ENCODE measurements around the gene TFF2.

Gene TFF2

DNA sequence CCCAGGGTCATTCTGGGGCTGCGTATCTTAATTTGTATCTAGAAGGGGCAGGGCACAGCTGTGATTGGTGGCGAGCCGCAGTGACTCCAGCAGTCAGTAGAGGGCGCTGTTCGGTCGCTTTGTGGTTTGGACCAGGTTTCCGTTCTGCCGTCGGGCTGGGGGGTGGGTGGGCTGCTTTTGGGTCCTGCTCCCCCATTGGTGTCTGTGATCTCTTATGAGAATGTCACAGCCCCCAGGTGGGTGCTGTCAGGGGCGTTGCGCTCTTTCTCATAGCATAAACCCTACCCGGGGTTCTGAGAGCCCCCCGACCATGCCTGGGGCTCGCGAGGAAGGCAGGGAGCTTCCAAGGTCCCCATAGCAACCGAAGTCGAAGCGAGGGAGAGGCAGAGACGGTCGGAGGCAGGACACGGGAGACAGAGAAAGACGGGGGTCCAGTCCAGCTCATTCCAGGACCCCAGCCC lies 41.0 kb downstream of the TFF2 start:
- no peak for TF ChIP-seq NFIC (IDR thresholded peaks at IDR 0.05)
- TF ChIP-seq, protein P1, sequence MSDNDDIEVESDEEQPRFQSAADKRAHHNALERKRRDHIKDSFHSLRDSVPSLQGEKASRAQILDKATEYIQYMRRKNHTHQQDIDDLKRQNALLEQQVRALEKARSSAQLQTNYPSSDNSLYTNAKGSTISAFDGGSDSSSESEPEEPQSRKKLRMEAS (IDR thresholded peaks at IDR 0.05), result no peak
- peak; percentile 84 for TF ChIP-seq RAD21 (IDR thresholded peaks at IDR 0.05; ENCODE audit: low read depth)

DNA sequence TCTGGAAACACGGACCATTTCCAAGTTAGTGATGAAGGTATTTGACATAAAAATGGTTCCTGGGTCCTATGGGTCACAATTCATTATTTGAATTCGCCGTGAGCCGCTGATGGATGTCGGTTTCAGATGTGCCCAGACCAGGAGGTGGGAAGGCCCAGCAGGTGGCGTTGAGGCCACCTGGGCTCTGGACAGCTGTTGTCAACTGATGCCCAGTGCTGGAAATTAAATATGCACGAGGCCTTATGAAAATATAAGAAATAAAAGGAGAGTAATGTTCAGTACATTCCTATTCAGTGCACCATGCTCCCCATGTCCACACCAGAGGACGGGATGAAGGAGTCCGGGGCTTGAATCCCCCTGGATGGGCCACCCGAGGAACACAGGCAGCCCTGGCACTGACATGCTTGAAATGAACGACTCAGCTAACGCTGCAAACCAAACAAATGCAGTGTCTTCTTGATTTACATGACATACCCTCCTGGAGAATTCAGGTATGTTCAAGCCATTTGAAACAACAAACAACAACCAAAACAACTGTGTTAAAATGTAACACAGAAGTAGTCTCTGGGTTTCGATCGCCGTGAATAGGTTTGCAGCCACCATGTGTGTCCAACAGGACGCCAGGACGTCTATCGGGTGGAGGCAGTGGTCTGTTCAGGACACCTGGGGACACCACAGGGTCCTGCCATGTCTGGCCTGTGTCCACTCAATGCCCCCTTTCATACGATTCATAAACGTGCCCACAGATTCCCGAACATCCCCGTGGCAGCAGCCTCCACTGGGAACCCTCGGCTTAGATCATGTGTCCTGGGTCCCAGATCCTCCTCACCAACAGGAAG lies 41.7 kb downstream of the TFF2 start:
- no peak for TF ChIP-seq NFIC (IDR thresholded peaks at IDR 0.05)
- TF ChIP-seq ZBTB7A (IDR thresholded peaks at IDR 0.05; ENCODE audit: low read depth), result no peak
- no peak for TF ChIP-seq TEAD4 (IDR thresholded peaks at IDR 0.05)
- TF ChIP-seq FOXM1 (IDR thresholded peaks at IDR 0.05; ENCODE audit: borderline replicate concordance, low read depth), result no peak
- TF ChIP-seq CEBPB (IDR thresholded peaks at IDR 0.05), result no peak
- no peak for TF ChIP-seq USF1 (IDR thresholded peaks at IDR 0.05)
- no peak for TF ChIP-seq CREB1 (IDR thresholded peaks at IDR 0.05; ENCODE audit: low read depth)
- TF ChIP-seq, protein P1 (IDR thresholded peaks at IDR 0.05), result no peak
- no peak for TF ChIP-seq TAF1 (IDR thresholded peaks at IDR 0.05; ENCODE audit: low read depth)
- TF ChIP-seq TCF12 (IDR thresholded peaks at IDR 0.05; ENCODE audit: low read depth), result no peak
- TF ChIP-seq RAD21 (IDR thresholded peaks at IDR 0.05; ENCODE audit: low read depth), result no peak
- no peak for TF ChIP-seq EP300 (IDR thresholded peaks at IDR 0.05; ENCODE audit: borderline replicate concordance)
- no peak for TF ChIP-seq YY1 (IDR thresholded peaks at IDR 0.05; ENCODE audit: low read depth)
- TF ChIP-seq EGR1 (IDR thresholded peaks at IDR 0.05), result no peak
- TF ChIP-seq, protein P2, sequence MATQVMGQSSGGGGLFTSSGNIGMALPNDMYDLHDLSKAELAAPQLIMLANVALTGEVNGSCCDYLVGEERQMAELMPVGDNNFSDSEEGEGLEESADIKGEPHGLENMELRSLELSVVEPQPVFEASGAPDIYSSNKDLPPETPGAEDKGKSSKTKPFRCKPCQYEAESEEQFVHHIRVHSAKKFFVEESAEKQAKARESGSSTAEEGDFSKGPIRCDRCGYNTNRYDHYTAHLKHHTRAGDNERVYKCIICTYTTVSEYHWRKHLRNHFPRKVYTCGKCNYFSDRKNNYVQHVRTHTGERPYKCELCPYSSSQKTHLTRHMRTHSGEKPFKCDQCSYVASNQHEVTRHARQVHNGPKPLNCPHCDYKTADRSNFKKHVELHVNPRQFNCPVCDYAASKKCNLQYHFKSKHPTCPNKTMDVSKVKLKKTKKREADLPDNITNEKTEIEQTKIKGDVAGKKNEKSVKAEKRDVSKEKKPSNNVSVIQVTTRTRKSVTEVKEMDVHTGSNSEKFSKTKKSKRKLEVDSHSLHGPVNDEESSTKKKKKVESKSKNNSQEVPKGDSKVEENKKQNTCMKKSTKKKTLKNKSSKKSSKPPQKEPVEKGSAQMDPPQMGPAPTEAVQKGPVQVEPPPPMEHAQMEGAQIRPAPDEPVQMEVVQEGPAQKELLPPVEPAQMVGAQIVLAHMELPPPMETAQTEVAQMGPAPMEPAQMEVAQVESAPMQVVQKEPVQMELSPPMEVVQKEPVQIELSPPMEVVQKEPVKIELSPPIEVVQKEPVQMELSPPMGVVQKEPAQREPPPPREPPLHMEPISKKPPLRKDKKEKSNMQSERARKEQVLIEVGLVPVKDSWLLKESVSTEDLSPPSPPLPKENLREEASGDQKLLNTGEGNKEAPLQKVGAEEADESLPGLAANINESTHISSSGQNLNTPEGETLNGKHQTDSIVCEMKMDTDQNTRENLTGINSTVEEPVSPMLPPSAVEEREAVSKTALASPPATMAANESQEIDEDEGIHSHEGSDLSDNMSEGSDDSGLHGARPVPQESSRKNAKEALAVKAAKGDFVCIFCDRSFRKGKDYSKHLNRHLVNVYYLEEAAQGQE (IDR thresholded peaks at IDR 0.05; ENCODE audit: low read depth), result no peak

- no peak for TF ChIP-seq EGR1 (IDR thresholded peaks at IDR 0.05)
- no peak for TF ChIP-seq CREB1 (IDR thresholded peaks at IDR 0.05; ENCODE audit: low read depth)
- TF ChIP-seq NFIC (IDR thresholded peaks at IDR 0.05), result no peak
- TF ChIP-seq EP300 (IDR thresholded peaks at IDR 0.05; ENCODE audit: borderline replicate concordance), result no peak
- TF ChIP-seq ZBTB7A (IDR thresholded peaks at IDR 0.05; ENCODE audit: low read depth), result no peak
- no peak for TF ChIP-seq RAD21 (IDR thresholded peaks at IDR 0.05; ENCODE audit: low read depth)
- no peak for TF ChIP-seq CEBPB (IDR thresholded peaks at IDR 0.05)
- no peak for TF ChIP-seq FOXM1 (IDR thresholded peaks at IDR 0.05; ENCODE audit: borderline replicate concordance, low read depth)
- TF ChIP-seq, protein P1 (IDR thresholded peaks at IDR 0.05), result no peak
- TF ChIP-seq TCF12 (IDR thresholded peaks at IDR 0.05; ENCODE audit: low read depth), result no peak
- no peak for TF ChIP-seq USF1 (IDR thresholded peaks at IDR 0.05)
- no peak for TF ChIP-seq YY1 (IDR thresholded peaks at IDR 0.05; ENCODE audit: low read depth)
- TF ChIP-seq, protein P2 (IDR thresholded peaks at IDR 0.05; ENCODE audit: low read depth), result no peak
- TF ChIP-seq TAF1 (IDR thresholded peaks at IDR 0.05; ENCODE audit: low read depth), result no peak
- no peak for TF ChIP-seq TEAD4 (IDR thresholded peaks at IDR 0.05)
Observed at GRCh38 chr21:42308161-42308913, 42.5 kb downstream of the TFF2 start.

GRCh38 chr21:42307106-42307505 lies 43.7 kb downstream of the TFF2 start:
- TF ChIP-seq TAF1 (IDR thresholded peaks at IDR 0.05; ENCODE audit: low read depth) (no peak), USF1 (IDR thresholded peaks at IDR 0.05) (no peak), ZBTB7A (IDR thresholded peaks at IDR 0.05; ENCODE audit: low read depth) (no peak), RAD21 (IDR thresholded peaks at IDR 0.05; ENCODE audit: low read depth) (no peak), EGR1 (IDR thresholded peaks at IDR 0.05) (no peak), NFIC (IDR thresholded peaks at IDR 0.05) (no peak), TEAD4 (IDR thresholded peaks at IDR 0.05) (no peak), CREB1 (IDR thresholded peaks at IDR 0.05; ENCODE audit: low read depth) (no peak)
- TF ChIP-seq, protein P1 (IDR thresholded peaks at IDR 0.05), result no peak

Measured in Ishikawa (cell line).